BE2C (cell line): ENCODE measurements around the gene MAK.

Experiments
- DNase-seq: peaks from one replicate; pipeline ENCODE4 v3.0.0-alpha.2; 2020
- H3K27me3 ChIP-seq: fragments of 250-450 bp; sonication (Bioruptor Pico); 2 replicates; pipeline ENCODE4 v1.5.1; 2020; ENCODE audit warnings: mild to moderate bottlenecking
- H3K36me3 ChIP-seq: fragments of 250-450 bp; sonication (Bioruptor Pico); 2 replicates; pipeline ENCODE4 v1.5.1; 2020; ENCODE audit warnings: mild to moderate bottlenecking
- H3K4me1 ChIP-seq: fragments of 250-450 bp; sonication (Bioruptor Pico); 2 replicates; pipeline ENCODE4 v1.5.1; 2020
- H3K4me3 ChIP-seq: 2 replicates; pipeline ENCODE4 v1.5.1; 2011; ENCODE audit warnings: low read depth, low read length
- H3K9me3 ChIP-seq: fragments of 250-450 bp; sonication (Bioruptor Pico); 2 replicates; pipeline ENCODE4 v1.5.1; 2020
- CTCF ChIP-seq: IDR thresholded peaks from 2 replicates; pipeline ENCODE4 v1.5.1; 2012; ENCODE audit warnings: mild to moderate bottlenecking, low read depth, low read length

Gene MAK

GRCh38 chr6:10733151-10733715 lies 105.1 kb downstream of the MAK start:
- Histone ChIP-seq H3K36me3 (no peaks in the 10 kb centered on the region; the same call in 1 of the 2 replicates), H3K27me3 (no peaks in the 10 kb centered on the region), H3K9me3 (no peaks in the 10 kb centered on the region), H3K4me3 (no peak overlapping the region), H3K4me1 (no peaks in the 10 kb centered on the region)
- no peak for TF ChIP-seq CTCF
- no peak for DNase-seq

DNA sequence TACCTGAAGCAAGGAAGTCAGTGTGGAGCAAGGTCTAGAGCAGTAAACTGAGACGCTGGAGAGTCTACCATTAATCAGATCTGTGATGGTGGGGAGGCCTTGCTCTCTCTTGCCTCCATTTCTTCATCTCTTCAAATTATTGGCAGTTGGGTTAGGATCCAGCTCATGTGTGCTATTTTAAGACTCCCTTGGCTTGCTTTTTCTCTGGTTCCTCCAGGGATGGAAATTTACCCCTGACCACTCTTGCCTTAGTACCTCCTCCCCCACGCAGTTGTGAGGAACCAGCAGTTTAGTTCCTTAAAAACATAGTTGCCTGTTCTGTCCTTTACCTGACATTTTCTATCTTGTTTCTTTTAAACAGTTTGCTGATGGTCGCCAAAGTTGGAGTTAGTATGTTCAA lies 108.1 kb downstream of the MAK start:
- no peaks in the 10 kb centered on the region for H3K27me3 ChIP-seq
- H3K4me1 ChIP-seq, result no peaks in the 10 kb centered on the region
- no peaks in the 10 kb centered on the region for H3K9me3 ChIP-seq
- no peak for DNase-seq
- TF ChIP-seq CTCF, result no peak
- peaks cover 4% of the 10 kb centered on the region for H3K36me3 ChIP-seq
- no peak overlapping the region for H3K4me3 ChIP-seq

- Histone ChIP-seq H3K4me3 (no peak overlapping the region), H3K9me3 (no peaks in the 10 kb centered on the region), H3K27me3 (no peaks in the 10 kb centered on the region), H3K36me3 (peaks cover 4% of the 10 kb centered on the region), H3K4me1 (peaks cover 7% of the 10 kb centered on the region)
- no peak for TF ChIP-seq CTCF
- no peak for DNase-seq
Observed at GRCh38 chr6:10725716-10726115, 112.6 kb downstream of the MAK start.

GRCh38 chr6:10725044-10725443 lies 113.3 kb downstream of the MAK start:
- Histone ChIP-seq H3K36me3 (peaks cover 4% of the 10 kb centered on the region), H3K4me1 (peaks cover 7% of the 10 kb centered on the region), H3K27me3 (no peaks in the 10 kb centered on the region), H3K9me3 (no peaks in the 10 kb centered on the region), H3K4me3 (no peak overlapping the region)
- DNase-seq, result no peak
- TF ChIP-seq CTCF, result no peak

DNA sequence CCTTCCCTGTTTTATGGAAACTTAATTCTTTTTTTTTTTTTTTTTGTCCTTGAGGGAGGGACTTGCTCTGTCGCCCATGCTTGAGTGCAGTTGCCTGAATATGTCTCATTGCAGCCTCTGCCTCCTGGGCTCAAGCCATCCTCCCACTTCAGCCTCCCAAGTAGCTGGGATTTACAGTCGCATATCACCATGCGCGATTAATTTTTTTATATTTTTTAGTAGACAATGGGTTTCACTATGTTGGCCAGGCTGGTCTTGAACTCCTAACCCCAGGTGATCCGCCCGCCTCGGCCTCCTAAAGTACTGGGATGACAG lies 114.8 kb downstream of the MAK start:
- H3K4me1 ChIP-seq, result peaks cover 7% of the 10 kb centered on the region
- no peaks in the 10 kb centered on the region; the same call in 1 of the 2 replicates for H3K9me3 ChIP-seq
- no peak for DNase-seq
- H3K4me3 ChIP-seq, result peak overlapping the region; percentile 85
- no peak for TF ChIP-seq CTCF
- H3K36me3 ChIP-seq, result peaks cover 4% of the 10 kb centered on the region
- H3K27me3 ChIP-seq, result no peaks in the 10 kb centered on the region

DNA sequence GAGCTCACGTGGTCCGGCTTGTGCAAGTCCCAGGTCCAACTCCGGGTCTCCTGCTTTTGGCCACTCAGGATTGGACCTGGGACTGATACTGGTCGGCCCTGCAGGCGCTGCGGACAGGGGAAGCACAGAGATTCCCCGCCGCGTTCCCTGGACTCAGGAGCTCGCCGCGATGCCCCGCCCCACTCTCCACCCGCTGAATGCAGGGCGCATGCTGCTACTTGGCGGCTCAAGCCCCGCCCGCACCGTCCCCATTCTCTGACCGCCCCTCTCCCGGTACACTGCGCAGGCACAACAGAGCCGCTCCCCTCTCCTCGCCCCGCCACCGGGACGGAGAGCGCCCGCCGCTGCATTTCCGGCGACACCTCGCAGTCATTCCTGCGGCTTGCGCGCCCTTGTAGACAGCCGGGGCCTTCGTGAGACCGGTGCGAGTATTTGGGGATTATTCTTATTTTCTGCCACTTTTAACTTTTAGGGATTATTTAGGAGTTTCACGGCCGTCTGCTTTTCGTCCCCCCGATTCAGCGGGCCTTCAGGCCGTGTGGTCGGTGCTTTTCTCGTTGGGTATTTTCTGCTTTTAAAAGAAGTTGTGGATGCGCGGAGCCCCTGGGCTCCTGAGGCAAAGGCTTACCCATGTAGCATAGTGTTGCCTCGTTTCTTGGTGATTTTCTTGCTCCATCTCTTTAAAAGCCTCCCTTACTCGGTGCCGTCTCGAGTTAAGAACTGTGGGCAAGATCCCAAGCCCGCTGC lies 115.3 kb downstream of the MAK start, which contains the start of gene TMEM14C:
Gene TMEM14C (plus strand): TSS at position 251 of the 747 bp plus-strand sequence. CDS start 1,544 bp downstream, outside the sequence.
- H3K9me3 ChIP-seq, result no peaks in the 10 kb centered on the region; the same call in 1 of the 2 replicates
- H3K4me3 ChIP-seq, result peak within 1 kb of the TSS; percentile 85
- no peak for TF ChIP-seq CTCF
- DNase-seq, result peak; percentile 98
- H3K27me3 ChIP-seq, result no peaks in the 10 kb centered on the region
- peaks cover 4% of the 10 kb centered on the region for H3K36me3 ChIP-seq
- peaks cover 7% of the 10 kb centered on the region for H3K4me1 ChIP-seq
